Measurements from ENCODE around the gene CHGA.

CHGA gene

DNA sequence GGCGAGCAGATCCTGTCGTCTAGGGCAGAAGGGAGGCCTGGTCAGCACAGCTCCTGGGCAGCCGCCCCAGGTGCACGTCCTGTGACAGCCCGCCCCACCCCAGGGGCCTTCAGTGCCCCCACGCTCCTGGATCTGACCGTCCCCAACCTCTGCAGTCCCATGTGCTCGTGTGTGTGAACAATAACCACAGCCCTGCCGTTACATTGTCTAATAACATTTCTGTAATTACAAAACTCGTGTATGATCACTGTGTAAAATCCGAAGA, 39.8 kb downstream of the CHGA start:
- DNase-seq: no peak

DNA sequence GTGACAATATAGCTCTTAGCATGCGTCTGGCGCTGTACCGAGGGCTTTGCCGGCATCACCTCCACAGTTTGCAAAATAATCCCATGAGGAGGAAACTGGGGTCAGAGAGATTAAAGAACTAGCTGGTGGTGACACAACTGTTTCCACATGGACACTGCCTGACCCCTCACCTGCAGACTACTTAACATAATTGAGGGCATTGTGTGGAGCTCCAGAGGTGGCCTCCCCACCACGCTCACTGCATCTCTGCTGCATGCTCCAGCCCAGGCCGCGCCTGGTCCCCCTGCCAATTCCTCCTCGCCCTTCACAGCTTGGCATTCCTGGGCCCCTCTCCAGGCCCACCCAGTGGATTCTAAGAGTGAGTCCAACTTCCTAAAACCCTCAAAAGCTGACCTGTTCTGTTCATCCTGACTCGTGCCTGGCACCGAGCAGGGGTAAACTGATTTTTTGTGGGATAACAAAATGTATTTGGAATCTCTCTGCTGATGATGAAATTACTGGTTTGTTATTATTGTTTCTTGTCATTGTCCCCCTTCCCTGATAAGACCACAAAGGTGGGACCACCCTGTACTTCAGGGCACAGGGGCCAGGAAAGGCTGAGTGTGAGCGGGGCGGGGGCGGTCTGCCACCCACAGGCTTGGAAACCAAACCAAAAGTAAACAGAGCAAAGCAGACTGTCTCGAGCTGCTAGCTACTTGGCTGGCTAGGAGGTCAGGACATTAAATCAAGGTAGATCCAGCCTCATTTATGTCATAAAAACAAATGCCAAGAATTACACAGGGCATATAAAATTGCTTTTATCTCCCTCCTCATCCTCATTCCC, 40.6 kb downstream of the CHGA start:
- no peak for DNase-seq

DNA sequence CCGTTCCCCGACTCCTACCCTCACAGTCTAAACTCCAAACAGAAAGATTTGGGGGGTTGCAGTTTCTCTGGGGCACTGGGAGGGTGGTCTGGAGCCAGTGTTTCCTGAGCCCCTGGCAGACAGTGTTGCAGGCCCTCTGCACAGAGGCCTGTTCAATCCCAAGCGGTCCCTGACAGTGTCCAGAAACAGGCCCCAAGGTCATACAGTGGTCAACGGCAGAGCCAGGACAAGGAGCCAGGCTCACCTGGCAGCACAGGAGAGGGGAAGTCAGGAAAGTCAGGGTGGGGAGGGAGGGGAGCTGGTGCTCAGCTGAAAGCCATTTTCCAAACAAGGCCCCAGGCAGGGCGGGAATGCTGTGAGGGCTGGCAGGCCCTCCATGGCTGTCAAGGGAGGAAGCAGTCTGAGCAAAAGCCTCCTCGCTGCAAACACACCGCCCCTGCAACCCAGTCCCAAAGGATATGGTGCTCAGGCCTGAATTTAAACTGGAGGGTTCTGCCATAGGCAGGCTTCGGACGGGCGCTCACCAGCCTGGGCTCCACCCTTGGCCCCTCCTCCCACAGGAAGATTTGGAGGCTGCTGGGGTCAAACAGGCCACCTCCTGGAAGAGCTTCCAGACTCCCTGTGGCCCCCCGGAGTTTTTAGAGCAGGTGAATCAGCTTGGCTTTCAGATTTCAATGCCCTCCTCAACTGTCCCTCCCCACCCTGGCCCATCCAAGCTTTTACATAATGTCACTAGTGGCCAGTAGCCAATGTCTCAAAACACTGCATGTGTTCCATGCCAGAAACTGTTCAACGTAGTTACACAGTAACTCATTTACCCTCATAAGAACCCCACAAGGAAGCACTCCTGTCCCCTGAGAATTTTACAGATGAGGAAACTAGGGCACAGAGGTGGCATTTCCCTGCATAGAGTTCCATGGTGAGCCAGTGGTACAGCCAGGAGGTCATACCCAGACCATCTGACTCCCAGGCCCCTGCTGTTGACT, 41.5 kb downstream of the CHGA start:
- no peak for DNase-seq

DNA sequence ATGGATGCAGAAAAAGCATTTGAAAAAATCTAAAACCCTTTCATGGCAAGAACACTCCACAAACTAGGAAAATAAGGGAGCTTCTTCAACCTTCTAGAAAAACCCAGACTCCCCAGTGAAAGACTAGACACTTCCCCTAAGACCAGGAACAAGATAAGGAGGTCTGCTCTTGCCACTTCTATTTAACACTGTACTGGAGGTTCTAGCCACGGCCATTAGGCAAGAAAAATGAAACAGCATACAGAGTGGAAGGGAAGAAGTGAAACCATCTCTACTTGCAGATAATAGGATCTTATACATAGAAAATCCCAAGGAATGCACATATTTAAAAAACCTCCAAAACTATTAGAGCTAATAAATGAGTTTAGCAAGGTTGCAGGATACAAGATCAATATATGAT, 42.3 kb downstream of the CHGA start:
- DNase-seq: no peak

DNA sequence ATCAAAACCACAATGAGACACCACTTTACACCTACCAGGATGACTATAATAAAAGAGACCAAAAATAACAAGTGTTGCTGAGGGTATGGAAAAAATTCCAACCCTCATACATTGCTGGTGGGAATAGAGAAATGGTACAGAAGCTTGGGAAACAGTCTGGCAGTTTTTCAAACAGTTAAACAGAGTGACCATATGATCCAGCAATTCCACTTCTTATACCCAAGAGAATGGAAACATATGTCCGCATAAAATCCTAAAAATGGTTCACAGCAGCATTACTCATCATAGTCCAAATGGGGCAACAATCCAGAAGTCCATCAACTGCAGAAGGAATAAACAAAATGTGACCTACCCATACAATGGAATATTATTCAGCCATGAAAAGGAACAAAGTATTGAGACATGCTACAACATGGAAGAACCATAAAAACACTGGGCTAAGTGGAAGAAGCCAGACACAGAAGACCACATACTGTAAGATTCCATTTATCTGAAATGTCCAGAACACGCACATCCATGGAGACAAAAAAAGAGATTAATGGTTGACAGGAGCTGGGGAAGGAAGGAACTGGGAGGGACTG, 44.5 kb downstream of the CHGA start:
- no peak for DNase-seq

- no peak for DNase-seq
Measured at GRCh38 chr14:92968291-92969020, 45.5 kb downstream of the CHGA start.

GRCh38 chr14:92969430-92969829, 46.5 kb downstream of the CHGA start:
- DNase-seq: no peak

DNA sequence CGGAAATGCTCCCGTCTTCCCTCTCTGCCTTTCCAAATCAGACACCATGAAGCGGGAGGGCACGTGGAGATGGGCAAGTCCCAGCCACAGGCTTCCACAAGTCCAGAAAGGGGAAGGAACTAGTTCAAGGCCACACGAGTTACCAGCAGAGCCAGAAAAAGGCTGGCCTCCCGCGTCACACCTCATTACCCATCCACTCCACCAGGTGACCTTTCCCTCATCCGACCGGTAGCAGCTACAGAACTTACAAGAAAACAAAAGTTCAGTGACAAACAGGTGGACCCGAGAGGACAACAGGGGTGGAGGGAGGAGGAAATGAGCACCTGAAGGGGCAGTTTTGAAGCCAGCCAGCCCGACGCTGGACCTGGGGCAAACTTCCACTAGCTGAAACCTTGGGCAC, 46.9 kb downstream of the CHGA start:
- no peak for DNase-seq

- no peak for DNase-seq
Measured at GRCh38 chr14:92970271-92970670, 47.3 kb downstream of the CHGA start.

- no peak for DNase-seq
Measured at GRCh38 chr14:92971601-92972180, 48.7 kb downstream of the CHGA start.

DNA sequence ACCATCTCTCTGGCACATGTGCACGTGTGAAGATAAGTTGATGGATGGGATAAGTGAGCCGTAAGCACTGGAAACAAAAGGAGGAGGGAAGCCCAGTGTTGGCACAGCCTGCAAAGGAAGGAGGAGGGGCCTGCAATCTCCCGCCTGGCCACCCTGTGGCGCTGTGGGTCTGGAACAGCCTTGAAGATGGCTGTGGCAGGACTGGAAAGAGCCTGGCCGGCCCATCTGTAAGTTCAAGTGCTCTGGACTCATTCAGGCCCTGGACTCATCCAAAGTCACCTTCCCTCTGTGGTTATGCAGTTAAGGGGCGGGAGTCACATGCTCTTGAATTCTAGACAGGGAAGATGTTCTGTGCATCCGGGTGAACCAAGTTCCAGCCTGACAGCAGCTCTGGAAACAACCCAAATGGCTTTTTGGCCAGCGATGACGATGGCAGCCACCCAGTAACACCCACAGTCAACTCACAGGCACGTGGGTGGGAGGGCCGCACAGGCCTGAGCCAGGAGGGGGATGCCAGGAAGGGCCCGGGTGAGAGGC, 50.4 kb downstream of the CHGA start:
- peak; percentile 97 to 98 for DNase-seq

- no peak for DNase-seq
Measured at GRCh38 chr14:92973798-92974372, 50.9 kb downstream of the CHGA start.

GRCh38 chr14:92974541-92975345, 51.8 kb downstream of the CHGA start:
- no peak for DNase-seq

DNA sequence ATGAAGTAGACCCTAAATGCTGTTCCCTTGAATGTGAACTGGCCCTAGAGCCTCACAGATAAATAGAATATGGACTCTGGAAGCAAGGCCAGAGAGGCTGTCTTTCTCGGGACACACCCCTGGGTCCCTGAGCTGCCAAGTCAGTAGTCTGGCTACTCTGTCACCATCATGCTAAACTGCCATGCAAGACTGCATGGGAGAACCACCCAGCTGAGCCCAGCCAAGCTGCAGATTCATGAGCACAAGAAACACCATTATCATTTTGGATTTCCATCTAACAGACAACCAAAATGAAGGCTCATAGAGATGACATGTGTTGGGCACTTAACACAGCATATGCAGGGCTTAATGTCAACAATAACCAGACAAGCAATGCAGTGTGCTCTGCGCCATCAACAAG, 53.3 kb downstream of the CHGA start:
- DNase-seq: no peak

DNA sequence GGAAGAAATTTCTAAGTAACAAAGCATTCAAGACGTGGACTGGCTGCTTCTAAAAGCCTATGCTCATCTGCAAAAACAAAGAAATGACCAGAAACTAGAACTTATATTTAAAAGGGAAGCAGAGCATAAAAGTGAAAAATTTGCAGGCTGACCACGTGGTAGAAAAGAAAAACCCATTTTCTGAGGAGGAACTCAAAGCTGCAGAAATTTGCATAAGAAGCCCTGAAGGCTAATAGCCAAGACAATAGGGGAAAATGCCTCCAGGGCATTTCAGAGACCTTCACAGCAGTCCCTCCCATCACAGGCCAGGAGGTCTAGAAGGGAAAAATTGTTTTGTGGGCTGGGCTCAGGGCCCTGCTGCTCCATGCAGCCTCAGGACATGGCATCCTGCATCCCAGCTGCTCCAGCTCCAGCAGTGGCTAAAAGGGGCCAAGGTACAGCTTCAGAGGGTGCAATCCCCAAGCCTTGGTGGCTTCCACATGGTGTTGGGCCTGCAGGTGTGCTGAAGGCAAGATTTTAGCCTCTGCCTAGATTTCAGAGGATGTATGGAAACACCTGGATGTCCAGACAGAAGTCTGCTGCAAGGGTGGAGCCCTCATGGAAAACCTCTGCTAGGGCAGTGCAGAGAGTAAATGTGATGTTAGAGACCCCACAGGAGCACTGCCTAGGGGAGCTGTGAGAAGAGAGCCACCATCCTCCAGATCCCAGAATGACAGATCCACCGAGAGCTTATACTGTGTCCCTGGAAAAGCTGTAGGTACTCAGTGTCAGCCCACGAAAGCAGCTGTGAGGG, 55.5 kb downstream of the CHGA start:
- DNase-seq: no peak

GRCh38 chr14:92980866-92981265, 57.9 kb downstream of the CHGA start:
- DNase-seq: no peak

GRCh38 chr14:92981726-92982125, 58.8 kb downstream of the CHGA start:
- DNase-seq: no peak

DNA sequence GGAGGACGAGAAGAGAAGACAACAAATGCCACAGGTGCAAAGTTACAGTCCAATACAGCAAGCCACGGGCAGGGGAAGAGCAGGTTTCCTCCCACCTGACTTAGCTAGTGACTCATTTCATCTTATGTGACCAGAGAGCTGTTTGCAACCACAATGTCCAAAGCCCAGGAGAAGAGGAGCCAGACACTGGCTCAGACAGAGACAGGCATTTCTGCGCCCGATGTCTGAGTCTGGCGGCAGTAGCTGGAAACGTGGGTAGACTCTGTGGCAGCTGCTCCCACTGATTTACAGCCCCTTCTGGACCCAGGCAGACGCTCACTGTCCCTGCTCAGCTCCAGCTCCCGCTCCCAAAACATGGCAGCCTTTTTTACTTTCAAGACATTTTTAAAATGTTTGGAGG, 60.0 kb downstream of the CHGA start:
- DNase-seq: peak in 1 of 2 experiments; percentile 47

DNA sequence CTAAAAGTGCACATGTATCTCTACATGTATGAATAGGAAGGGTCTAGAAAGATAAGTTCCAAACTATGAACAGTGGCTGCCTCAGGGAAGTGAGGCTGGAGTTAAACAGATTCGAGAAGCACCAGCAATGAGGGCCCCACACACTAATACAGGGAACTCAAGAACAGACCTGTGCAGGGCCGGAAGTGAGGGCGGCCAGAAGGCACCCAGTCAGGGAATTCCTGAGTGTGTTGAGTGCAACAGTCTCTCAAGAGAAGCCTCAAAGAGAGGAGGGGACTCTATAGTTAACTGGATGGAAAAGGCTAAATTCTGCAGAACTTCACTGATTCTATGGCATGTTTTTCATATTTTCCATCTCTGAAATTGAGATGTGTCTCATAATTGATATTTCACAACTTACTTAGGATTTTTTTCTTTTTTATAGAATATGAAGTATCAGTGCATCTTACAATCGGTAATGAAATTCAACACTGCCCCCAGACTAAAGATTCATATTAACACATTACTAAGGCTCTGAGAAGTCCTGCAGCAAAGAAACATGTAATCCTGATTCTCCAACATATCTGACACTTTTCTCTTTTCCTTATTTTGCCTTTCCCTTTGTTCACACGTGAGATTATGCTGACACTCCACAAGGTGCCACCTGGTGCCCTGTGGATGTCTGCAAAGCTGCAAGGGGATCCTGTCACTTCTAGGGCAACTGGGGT, 61.3 kb downstream of the CHGA start:
- no peak for DNase-seq

All from NCI-H446 (cell line).